PC-3 (cell line): ENCODE results near the gene TMC1.

Experiments used
- EZH2 ChIP-seq: fragments of 300-600 bp; sonication (generic); IDR thresholded peaks from one replicate; pipeline ENCODE4 v1.6.1; 2017; ENCODE audit warnings: antibody characterized with exemption, mild to moderate bottlenecking, low read length; ENCODE audit not compliant: unreplicated experiment
- EZH2phosphoT487 ChIP-seq: fragments of 300-600 bp; sonication (generic); IDR thresholded peaks from 2 replicates; pipeline ENCODE4 v1.6.1; 2018; ENCODE audit warnings: mild to moderate bottlenecking, antibody characterized with exemption, low read length, borderline replicate concordance
- TF ChIP-seq, protein P1 (sequence below): fragments of 300-600 bp; sonication (generic); conservative IDR thresholded peaks from 2 replicates; pipeline ENCODE4 v1.5.1; 2017; ENCODE audit warnings: antibody characterized with exemption, low read depth, mild to moderate bottlenecking, low read length

DNA sequence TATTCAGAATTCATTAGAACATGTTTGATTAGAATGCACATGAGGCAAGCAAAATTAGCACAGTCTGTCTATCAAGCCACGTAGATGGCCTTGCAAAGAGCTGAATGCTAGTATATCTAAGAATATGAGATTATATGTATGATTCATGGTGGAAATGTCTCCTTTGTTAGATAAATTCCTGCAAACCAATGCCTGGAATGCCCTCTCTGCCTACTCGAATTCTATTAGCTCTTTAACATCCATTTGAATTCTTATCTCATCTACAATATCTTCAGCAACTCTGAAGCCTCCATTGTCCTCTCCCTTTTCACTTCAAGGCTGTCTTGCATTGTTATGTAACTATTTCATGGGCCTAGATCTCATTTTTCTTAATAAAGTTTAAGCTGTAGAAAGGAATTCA is 205.5 kb downstream of the TMC1 start:
- TF ChIP-seq EZH2: no peak
- TF ChIP-seq, protein P1, sequence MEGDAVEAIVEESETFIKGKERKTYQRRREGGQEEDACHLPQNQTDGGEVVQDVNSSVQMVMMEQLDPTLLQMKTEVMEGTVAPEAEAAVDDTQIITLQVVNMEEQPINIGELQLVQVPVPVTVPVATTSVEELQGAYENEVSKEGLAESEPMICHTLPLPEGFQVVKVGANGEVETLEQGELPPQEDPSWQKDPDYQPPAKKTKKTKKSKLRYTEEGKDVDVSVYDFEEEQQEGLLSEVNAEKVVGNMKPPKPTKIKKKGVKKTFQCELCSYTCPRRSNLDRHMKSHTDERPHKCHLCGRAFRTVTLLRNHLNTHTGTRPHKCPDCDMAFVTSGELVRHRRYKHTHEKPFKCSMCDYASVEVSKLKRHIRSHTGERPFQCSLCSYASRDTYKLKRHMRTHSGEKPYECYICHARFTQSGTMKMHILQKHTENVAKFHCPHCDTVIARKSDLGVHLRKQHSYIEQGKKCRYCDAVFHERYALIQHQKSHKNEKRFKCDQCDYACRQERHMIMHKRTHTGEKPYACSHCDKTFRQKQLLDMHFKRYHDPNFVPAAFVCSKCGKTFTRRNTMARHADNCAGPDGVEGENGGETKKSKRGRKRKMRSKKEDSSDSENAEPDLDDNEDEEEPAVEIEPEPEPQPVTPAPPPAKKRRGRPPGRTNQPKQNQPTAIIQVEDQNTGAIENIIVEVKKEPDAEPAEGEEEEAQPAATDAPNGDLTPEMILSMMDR: no peak
- no peak for TF ChIP-seq EZH2phosphoT487
